ENCODE data around the gene GSG1L2.
"Not testable (repeated sequence)": the region's sequence is repeated elsewhere in the genome, so short reads cannot be mapped to it uniquely, and the experiment has no call there.

Gene GSG1L2

DNA sequence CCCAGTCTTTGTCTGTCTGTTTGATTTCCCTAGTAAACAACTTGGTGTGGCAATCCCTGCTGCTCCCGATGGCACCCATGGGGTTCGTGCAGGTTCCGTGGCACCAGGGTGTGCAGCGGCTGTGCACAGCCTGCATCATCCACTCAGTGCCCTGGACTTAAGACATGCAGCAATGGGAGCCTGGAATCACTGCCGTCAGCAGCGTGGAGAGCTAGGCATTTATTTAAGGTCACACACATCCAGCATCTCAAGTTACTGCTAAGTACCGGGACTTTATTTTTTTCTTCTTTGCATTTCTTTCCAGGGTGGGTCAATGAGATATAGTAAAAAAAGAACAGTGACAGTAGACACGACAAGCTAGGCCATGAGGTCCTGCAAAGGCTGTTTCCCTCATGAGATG is 33.3 kb downstream of the GSG1L2 start:
- no peak for DNase-seq (ENCODE audit: low spot score)

DNA sequence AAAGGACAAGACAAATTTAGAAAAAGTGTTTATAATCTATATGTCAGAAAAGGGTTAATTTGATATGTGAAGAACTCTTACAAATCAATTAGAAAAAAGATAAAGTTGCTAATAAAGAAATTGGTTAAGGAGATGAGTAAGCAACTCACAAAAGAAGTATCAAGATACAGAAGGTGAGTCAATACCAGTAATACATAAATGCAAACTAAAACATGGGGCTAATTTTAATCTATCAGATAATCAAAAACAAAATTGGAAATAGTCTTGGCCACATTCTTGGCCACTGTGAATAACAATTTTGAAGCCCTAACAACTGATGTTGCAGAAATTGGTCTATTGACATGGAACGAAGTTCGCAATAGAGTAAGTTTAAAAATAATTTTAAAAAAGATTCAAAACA is 37.3 kb downstream of the GSG1L2 start:
- no peak for DNase-seq (ENCODE audit: low spot score)

DNA sequence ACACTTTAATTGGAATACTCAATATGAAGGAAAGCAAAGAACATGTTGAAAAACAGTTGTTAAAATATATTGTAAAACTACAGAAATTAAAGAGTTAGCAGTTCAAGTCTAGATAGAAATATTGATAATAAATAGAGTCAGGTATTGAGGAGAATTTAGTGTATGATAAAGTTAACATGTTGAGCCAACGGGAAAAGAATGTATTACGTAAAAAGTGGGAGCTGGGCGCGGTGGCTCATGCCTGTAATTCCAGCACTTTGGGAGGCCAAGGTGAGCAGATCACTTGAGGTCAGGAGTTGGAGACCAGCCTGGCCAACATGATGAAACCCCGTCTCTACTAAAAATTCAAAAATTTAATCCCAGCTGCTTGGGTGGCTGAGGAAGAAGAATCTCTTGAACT is 38.4 kb downstream of the GSG1L2 start:
- DNase-seq (ENCODE audit: low spot score), result not testable (repeated sequence)

DNA sequence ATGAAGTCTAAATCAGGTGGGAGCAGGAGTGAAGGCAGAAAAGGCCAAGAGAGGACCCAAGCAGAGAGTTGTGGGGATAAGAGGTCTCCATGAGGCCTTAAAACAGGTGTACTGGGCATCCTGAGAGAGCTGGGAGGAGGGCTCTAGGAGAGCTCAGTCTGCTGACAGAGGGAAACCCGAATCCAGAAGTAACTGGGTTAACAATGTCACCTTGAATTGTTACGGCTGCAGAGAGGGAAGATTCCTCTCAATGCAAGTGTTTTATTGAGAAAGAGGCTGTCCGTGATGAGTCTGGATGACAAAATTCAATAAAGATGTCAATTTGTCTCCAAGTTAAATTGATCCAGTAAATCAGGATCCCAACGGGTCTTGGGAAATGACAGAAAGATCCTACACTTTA is 38.8 kb downstream of the GSG1L2 start:
- no peak for DNase-seq (ENCODE audit: low spot score)

DNA sequence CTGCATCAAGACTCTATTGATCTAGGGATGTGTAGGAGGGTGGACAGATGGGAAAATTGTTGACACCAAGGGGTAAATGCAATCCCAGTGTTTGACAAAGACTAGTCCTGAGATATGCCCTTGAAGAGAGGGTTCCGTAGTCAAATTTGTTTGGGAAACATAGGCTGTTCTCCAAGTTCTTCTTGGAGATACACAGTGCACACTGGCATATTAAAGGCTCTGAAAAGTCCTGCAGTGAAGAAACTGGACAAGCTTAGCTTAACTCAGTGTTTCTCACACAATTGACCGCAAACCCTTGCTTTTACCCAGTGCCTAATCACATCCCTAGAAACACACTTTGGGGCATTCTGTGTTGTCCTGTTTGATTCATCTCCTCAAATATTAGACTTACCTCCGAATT is 41.3 kb downstream of the GSG1L2 start:
- no peak for DNase-seq (ENCODE audit: low spot score)

DNA sequence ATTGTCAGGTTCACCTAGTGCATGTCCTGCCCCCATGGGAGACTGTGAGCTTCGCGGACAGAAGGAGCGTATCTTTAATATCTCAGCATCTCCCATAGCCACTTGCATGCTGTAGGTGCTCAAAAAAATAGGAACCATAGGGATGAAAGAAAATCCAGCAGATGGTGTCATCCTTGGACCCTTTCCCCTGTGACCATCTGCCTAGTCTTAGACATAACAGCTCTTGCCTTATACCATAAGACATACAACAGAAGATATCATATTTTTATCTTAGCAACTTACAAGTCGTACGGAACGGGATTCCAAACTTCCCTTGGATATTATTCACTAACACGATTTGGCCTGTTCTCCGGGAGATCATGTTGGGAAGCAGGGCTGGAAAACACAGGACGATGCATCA is 45.0 kb downstream of the GSG1L2 start:
- no peak for DNase-seq (ENCODE audit: low spot score)

DNA sequence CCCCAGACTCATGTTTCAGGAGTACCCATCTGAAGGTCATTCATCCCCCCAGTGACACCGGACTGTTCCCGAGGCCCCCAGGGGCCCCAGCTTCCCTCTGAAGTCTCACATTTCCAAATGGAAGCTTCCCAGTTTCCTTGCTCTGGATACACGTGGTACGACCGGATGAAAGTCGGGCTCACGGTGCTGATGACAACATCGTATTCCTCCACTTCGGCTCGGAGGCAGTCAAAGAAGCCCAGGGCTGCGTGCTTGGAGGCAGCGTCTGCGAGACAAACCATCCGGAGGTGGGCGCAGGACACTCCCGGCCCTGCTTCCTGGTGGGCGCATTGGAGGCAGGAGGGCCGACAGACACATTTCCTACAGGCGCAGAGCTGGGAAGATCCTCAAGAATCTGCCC is 49.2 kb downstream of the GSG1L2 start:
- no peak for DNase-seq (ENCODE audit: low spot score)

DNA sequence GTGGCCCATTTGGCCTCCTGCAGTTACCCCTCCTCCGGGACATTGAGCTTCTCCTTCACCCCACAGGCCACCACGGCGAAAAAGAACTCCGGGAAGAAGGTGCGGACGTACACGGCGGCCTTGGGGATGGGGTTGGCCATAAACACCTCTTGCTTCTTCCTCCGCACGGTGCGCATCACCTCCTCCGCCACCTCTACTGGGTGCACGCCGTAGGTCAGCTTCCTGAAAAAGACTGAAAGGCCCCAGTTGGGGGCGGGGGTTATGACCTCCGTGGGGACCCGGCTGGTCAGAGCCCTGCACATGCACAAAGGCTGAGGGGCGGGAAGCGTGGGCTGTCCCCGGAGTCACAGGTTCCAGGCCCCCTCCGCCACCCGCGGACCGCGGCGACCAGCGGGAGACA is 50.4 kb downstream of the GSG1L2 start:
- DNase-seq (ENCODE audit: low spot score), result no peak

DNA sequence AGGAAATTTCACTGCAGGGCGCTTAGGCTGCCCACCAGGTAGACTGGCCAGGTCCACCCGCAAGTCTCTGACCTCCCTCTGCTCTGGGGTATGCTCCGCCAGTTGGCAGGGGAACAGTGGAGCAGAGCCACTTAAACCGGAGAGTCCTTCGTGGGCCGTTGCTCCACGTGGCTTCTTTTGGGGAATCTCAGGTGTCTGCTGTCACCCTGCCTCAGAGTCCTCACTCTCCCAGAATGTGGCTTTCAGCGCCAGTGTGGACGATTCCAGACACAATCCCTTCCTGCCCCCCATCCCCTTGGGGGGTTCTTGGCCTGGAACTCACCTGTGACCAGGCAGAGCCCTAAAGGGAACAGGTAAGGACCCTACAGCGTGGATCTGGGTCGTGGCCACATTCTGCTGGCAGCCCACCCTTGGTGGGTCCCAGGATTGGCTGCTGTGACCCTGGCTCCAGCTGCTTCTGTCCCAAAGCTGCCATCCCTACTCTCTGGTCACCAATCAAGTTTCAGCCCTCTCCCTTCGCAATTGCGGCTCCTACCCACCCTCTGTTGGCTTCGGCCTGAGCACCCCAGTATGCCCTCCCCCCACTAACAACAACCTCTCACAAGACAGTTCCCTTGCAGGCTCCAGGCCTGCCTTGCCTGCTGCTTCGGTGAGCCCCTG is 52.7 kb downstream of the GSG1L2 start:
- DNase-seq (ENCODE audit: low spot score), result no peak

DNA sequence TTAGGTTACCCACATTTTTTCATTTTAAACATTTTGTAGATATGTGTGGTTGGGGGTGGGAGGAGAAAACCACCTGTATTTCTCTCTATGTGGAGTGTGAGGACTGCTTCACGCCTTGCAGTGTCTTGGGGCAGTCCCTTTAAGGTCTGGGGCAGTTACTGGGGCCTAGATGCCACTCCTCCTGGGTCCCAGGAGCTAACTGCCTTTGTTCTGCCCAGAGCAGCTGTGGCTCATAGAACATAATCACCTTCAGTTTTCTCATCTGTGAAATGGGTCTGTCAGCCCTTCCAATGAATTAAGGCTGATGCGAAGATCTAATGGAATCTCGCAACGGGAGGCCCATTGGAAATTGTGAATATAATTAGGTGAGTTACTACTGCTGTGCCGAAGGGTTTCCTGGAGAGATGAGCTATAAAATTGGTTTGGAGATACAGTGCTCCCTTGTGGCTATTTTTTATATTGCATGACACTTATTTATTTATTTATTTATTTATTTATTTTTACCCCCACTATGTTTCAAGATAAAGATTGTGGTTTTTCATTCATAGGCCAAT is 53.4 kb downstream of the GSG1L2 start:
- DNase-seq (ENCODE audit: low spot score), result peak; percentile 26

DNA sequence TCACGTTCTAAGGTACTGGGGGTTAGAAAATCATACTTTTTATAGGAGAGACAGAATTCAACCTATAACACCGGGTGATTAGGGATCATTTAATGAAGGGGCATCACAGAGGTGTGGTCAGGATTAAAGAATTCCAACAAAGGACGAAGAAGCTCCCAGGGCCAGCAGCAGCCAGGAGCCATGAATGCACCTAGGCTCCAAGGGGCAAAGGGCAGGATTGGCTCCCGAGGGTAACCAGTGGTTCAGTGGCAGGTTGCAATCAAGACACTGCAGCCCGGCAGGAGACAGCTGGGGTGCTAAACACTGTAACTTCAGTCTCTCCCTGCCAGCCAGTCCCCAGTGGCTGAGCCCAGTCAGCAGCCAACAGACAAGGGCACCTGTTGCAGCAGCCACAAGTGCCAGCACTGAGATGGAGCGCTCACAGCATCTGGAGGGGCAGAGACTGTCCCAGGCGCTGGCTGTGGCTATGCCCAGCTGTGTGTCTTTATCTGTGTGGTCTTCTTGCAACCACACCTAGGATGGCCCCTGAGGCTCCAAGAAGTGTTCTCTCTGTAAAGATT is 54.4 kb downstream of the GSG1L2 start:
- DNase-seq (ENCODE audit: low spot score), result no peak

DNA sequence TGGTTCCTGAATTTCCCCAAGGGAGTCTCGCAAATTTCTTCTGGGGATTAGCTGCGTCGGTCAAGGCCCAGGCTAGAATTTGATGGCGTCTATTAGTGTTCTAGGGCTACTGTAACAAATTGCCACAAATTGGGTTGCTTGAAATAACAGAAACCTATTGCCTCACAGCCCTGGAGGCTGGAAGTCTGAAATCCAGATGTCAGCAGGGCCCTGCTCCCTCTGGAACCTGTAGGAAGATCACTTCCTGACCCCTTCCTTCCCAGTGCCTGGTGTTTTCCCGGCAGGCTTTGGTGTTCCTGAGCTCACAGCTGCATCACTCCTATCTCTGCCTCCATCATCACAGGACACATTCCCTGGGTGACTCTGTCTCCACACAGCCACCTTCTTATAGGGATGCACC is 54.9 kb downstream of the GSG1L2 start:
- DNase-seq (ENCODE audit: low spot score), result no peak

DNA sequence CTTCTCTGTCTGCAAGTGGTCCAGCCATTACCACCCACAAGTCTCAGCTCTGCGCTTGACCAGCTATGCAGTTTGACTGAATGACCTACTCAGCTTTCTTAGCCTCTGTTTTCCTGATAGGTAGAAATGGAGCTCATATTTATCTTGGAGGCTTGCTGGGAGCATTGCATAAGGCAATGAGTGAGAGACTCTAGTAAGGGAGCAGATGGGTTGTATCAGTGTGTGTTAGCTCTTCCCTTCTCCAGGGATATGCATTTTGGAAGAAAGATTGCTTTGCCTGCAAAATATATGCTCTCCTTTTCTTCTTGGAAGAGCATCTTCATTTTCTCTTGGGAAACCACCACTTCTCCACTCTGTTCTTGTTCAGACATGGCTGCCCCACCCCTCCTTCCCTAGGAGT is 56.6 kb downstream of the GSG1L2 start:
- no peak for DNase-seq (ENCODE audit: low spot score)

DNA sequence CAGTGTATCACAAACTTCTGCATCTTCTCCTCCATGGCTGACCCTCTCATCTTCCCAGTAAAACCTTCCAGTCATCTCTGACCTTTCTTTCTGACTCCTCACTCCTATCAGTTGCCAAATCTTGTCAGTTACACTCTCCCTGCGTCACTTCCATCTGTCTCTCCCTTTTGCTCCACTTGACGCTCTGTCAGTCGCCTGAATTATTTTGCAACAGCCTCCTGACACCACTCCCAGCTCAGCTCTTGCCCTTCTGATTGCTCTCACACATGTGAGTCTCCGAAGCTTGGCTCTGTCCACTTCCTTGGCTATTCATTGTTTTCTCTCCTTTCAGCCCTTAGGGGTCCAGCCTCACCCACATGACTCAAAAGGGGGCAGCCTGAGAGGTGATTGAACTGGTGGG is 58.2 kb downstream of the GSG1L2 start:
- DNase-seq (ENCODE audit: low spot score), result no peak

DNA sequence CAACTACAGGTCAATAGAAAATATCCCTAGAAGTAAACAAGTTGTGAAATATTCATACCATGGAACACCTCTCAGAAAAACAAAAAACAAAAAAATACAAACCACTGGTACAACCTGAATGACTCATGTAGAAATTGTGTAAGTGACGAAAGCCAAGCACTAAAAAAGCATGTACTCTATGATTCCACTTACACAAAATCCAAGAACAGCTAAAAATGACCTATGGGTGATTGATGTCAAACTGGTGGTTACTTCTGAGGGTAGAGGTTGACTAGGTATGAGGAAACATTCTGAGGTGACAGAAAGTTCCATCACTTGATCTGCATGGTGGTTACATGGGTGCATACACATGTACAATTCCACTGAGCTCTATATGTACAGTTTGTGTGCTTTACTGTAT is 61.6 kb downstream of the GSG1L2 start:
- no peak for DNase-seq (ENCODE audit: low spot score)

DNA sequence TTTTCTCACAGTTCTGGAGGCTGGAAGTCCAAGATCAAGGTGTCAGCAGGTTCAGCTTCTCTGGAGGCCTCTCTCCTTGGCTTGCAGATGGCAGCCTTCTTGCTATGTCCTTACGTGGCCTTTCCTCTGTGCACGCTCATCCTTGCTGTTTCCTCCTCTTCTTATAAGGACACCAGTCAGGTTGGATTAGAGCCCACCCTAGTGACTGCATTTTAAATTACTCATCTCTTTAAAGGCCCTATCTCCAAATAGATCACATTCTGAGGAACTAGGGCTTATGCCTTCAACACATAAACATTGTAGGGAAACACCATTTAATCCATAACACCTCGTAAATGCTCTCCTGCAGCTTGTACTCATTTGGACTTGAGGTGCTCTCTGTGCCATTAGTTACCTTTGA is 66.8 kb downstream of the GSG1L2 start:
- DNase-seq (ENCODE audit: low spot score), result no peak
